ENCODE measurements around the gene TRERF1. TPM values are rescaled to one million over a fixed set of nuclear protein-coding genes. Genes with fewer than 3 reads are reported as not detected.

Gene TRERF1
- polyA plus RNA-seq, 1 donor (not counting 4 experiments of a cell fraction or from before 2014, with no cell fraction given) = 4.8 TPM

- Histone ChIP-seq H2AFZ (ENCODE audit: control insufficient read depth, low read length) (no peak overlapping the region), H3K4me1 (ENCODE audit: control insufficient read depth, extremely low read depth, insufficient read depth, low read length) (peaks cover 13% of the 10 kb centered on the region)
- dilution Hi-C loops (cut with MboI; ENCODE audit: extremely low pct_ligation_motif_present, low sequenced_read_pairs) = no loop called here
These were observed 86.7 kb downstream of the TRERF1 start for GRCh38 chr6:42365021-42365420.

DNA sequence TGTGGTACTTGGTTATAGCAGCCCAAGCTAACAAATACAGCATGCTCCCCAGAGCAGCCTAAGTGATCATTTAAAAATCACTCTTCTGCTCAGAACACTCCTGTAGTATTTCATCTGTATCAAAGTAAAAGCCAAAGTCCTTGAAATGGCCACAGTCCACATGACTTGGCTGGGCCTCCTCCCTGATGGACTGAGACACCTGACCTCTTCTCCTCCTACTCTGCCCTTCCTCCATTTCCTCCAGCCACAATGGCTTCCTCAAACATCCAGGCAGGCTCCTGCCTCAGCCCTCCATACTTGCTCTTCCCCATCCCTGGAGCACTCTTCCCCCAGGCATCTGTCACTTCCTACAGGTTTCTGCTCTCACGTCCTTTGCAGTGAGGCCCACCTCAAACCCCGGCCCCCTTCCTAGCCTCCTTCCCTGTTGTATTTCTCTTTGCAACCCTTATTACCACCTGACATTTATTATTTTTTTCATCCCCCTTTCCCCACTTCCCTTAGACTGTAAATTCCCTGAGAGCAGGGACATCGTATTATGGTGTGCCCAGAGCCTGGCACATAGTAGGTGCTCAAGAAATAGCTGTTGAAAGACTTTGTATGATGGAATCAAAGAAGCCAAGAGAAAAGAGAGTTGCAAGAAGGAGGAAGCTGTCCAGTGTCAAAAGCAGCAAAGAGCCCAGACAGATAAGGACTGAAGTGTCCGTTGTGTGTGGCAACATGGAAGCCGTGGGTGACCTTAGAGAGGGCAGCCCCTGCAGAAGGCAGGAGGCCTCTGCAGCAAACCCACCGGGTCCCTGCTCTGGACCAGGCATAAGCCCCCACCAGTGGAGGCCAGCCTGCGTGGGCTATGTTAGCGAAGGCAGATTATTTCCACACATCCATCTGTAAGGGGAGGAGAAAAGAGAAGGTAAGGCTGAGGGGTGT, 87.5 kb downstream of the TRERF1 start:
- H2AFZ ChIP-seq (ENCODE audit: control insufficient read depth, low read length) = no peak overlapping the region
- no peaks in the 10 kb centered on the region for H3K27me3 ChIP-seq (ENCODE audit: control insufficient read depth, extremely low read depth, insufficient read depth, low read length)
- H3K27ac ChIP-seq (ENCODE audit: control insufficient read depth, insufficient read depth, low read length) = no peak overlapping the region
- dilution Hi-C loops (cut with MboI; ENCODE audit: extremely low pct_ligation_motif_present, low sequenced_read_pairs) = no loop called here
- no peak overlapping the region for H3K9ac ChIP-seq (ENCODE audit: control insufficient read depth, extremely low read depth, insufficient read depth, low read length)
- no peak overlapping the region for H3K4me3 ChIP-seq (ENCODE audit: control insufficient read depth in 2 of 3, extremely low read depth in 1 of 3, insufficient read depth in 2 of 3, low read depth in 1 of 3, low read length in 3 of 3)
- peaks cover 0 to 4% of the 10 kb centered on the region in 2 experiments for H3K36me3 ChIP-seq (ENCODE audit: control insufficient read depth in 2 of 2, extremely low read depth in 1 of 2, insufficient read depth in 2 of 2, low read length in 2 of 2)
- DNase-seq (ENCODE audit: low read depth, low spot score) = no peak
- no peak overlapping the region for H3K4me2 ChIP-seq (ENCODE audit: control insufficient read depth, extremely low read depth, insufficient read depth, low read depth, low read length)
- H3K79me2 ChIP-seq (ENCODE audit: control insufficient read depth, insufficient read depth, low read length) = peaks cover 2% of the 10 kb centered on the region
- H3K9me3 ChIP-seq (ENCODE audit: control insufficient read depth, low read depth, low read length) = no peaks in the 10 kb centered on the region
- H3K9me1 ChIP-seq (ENCODE audit: control insufficient read depth, extremely low read depth, insufficient read depth, low read length) = no peaks in the 10 kb centered on the region
- H3K4me1 ChIP-seq (ENCODE audit: control insufficient read depth, extremely low read depth, insufficient read depth, low read length) = peaks cover 5% of the 10 kb centered on the region
- TF ChIP-seq CTCF (optimal IDR thresholded peaks at IDR 0.05 in 1 of 3, IDR thresholded peaks at IDR 0.05 in 1 of 3, conservative IDR thresholded peaks at IDR 0.05 in 1 of 3; ENCODE audit: extremely low read depth in 1 of 3, insufficient read depth in 2 of 3, low read length in 3 of 3) = no peak
- TF ChIP-seq EZH2 (IDR thresholded peaks at IDR 0.05; ENCODE audit: low read length) = no peak
- no peak for FAIRE-seq
- H4K20me1 ChIP-seq (ENCODE audit: control insufficient read depth, extremely low read depth, insufficient read depth, low read length) = no peaks in the 10 kb centered on the region

More at GRCh38 chr6:42365021-42365420, 86.7 kb downstream of the TRERF1 start:
- Histone ChIP-seq H3K9me1 (ENCODE audit: control insufficient read depth, extremely low read depth, insufficient read depth, low read length) (no peaks in the 10 kb centered on the region), H3K9ac (ENCODE audit: control insufficient read depth, extremely low read depth, insufficient read depth, low read length) (no peak overlapping the region), H3K4me2 (ENCODE audit: control insufficient read depth, extremely low read depth, insufficient read depth, low read depth, low read length) (no peak overlapping the region), H3K9me3 (ENCODE audit: control insufficient read depth, low read depth, low read length) (no peaks in the 10 kb centered on the region), H3K36me3 (ENCODE audit: control insufficient read depth in 2 of 2, extremely low read depth in 1 of 2, insufficient read depth in 2 of 2, low read length in 2 of 2) (peaks cover 0 to 4% of the 10 kb centered on the region in 2 experiments), H4K20me1 (ENCODE audit: control insufficient read depth, extremely low read depth, insufficient read depth, low read length) (no peaks in the 10 kb centered on the region), H3K27ac (ENCODE audit: control insufficient read depth, insufficient read depth, low read length) (no peak overlapping the region), H3K4me3 (ENCODE audit: control insufficient read depth in 2 of 3, extremely low read depth in 1 of 3, insufficient read depth in 2 of 3, low read depth in 1 of 3, low read length in 3 of 3) (no peak overlapping the region), H3K27me3 (ENCODE audit: control insufficient read depth, extremely low read depth, insufficient read depth, low read length) (no peaks in the 10 kb centered on the region), H3K79me2 (ENCODE audit: control insufficient read depth, insufficient read depth, low read length) (peaks cover 5% of the 10 kb centered on the region)
- TF ChIP-seq CTCF (optimal IDR thresholded peaks at IDR 0.05 in 1 of 3, IDR thresholded peaks at IDR 0.05 in 1 of 3, conservative IDR thresholded peaks at IDR 0.05 in 1 of 3; ENCODE audit: extremely low read depth in 1 of 3, insufficient read depth in 2 of 3, low read length in 3 of 3) (no peak), EZH2 (IDR thresholded peaks at IDR 0.05; ENCODE audit: low read length) (no peak)
- FAIRE-seq = no peak
- DNase-seq (ENCODE audit: low read depth, low spot score) = no peak

Data from keratinocyte (primary cell).